ENCODE measurements around the gene PLXNA2. TPM values are rescaled to one million over a fixed set of nuclear protein-coding genes. Genes with fewer than 3 reads are reported as not detected.

PLXNA2 gene
- polyA plus RNA-seq, 4 donors = 10.7 to 17.8 (median 12.8) TPM

- no peak for FAIRE-seq
- Histone ChIP-seq H3K9me3 (ENCODE audit: control insufficient read depth in 2 of 2, insufficient read depth in 1 of 2, low read depth in 1 of 2, low read length in 1 of 2) (no peaks in the 10 kb centered on the region), H3K27ac (ENCODE audit: low read depth in 1 of 3, low read length in 2 of 3) (no peak overlapping the region), H3K27me3 (ENCODE audit: control insufficient read depth in 3 of 3, insufficient read depth in 3 of 3, low read length in 3 of 3) (no peaks in the 10 kb centered on the region), H3K36me3 (ENCODE audit: control insufficient read depth in 3 of 3, insufficient read depth in 2 of 3, low read depth in 1 of 3, low read length in 3 of 3) (peaks cover 0 to 12% (median 0%) of the 10 kb centered on the region in 3 donors), H3K4me1 (ENCODE audit: control insufficient read depth in 3 of 3, insufficient read depth in 2 of 3, low read depth in 1 of 3, low read length in 2 of 3) (peaks cover 0 to 28% (median 5%) of the 10 kb centered on the region in 3 donors), H3K4me3 (ENCODE audit: low read depth in 1 of 3, low read length in 3 of 3) (no peak overlapping the region)
- 78 to 88% (median 79%) methylated on average over 8 of the region's 8 CpGs for WGBS, 3 donors
- DNase-seq = no peak
These were observed 74.9 kb downstream of the PLXNA2 start for GRCh38 chr1:208169081-208169879.

- Histone ChIP-seq H3K36me3 (ENCODE audit: control insufficient read depth in 3 of 3, insufficient read depth in 2 of 3, low read depth in 1 of 3, low read length in 3 of 3) (peaks cover 0 to 5% (median 0%) of the 10 kb centered on the region in 3 donors), H3K27ac (ENCODE audit: low read depth in 1 of 3, low read length in 2 of 3) (no peak overlapping the region), H3K4me3 (ENCODE audit: low read depth in 1 of 3, low read length in 3 of 3) (no peak overlapping the region), H3K4me1 (ENCODE audit: control insufficient read depth in 3 of 3, insufficient read depth in 2 of 3, low read depth in 1 of 3, low read length in 2 of 3) (peaks cover 4 to 33% (median 11%) of the 10 kb centered on the region in 3 donors), H3K9me3 (ENCODE audit: control insufficient read depth in 2 of 2, insufficient read depth in 1 of 2, low read depth in 1 of 2, low read length in 1 of 2) (no peaks in the 10 kb centered on the region), H3K27me3 (ENCODE audit: control insufficient read depth in 3 of 3, insufficient read depth in 3 of 3, low read length in 3 of 3) (no peaks in the 10 kb centered on the region)
- WGBS, 3 donors = 79 to 83% (median 81%) methylated on average over 11 of the region's 11 CpGs
- DNase-seq = no peak
- no peak for FAIRE-seq
These were observed 76.8 kb downstream of the PLXNA2 start for GRCh38 chr1:208167261-208167869.

GRCh38 chr1:208166340-208167138 lies 77.6 kb downstream of the PLXNA2 start:
- FAIRE-seq (no peak), DNase-seq (peak in 1 of 2 donors; percentile 51)
- 29 to 72% (median 49%) methylated on average over 4 of the region's 4 CpGs for WGBS, 3 donors
- Histone ChIP-seq H3K9me3 (ENCODE audit: control insufficient read depth in 2 of 2, insufficient read depth in 1 of 2, low read depth in 1 of 2, low read length in 1 of 2) (no peaks in the 10 kb centered on the region), H3K27ac (ENCODE audit: low read depth in 1 of 3, low read length in 2 of 3) (no peak overlapping the region), H3K4me1 (ENCODE audit: control insufficient read depth in 3 of 3, insufficient read depth in 2 of 3, low read depth in 1 of 3, low read length in 2 of 3) (peaks cover 5 to 31% (median 12%) of the 10 kb centered on the region in 3 donors), H3K36me3 (ENCODE audit: control insufficient read depth in 3 of 3, insufficient read depth in 2 of 3, low read depth in 1 of 3, low read length in 3 of 3) (peaks cover 0 to 8% (median 0%) of the 10 kb centered on the region in 3 donors), H3K27me3 (ENCODE audit: control insufficient read depth in 3 of 3, insufficient read depth in 3 of 3, low read length in 3 of 3) (no peaks in the 10 kb centered on the region), H3K4me3 (ENCODE audit: low read depth in 1 of 3, low read length in 3 of 3) (no peak overlapping the region)

GRCh38 chr1:208165659-208166058 lies 78.5 kb downstream of the PLXNA2 start:
- Histone ChIP-seq H3K9me3 (ENCODE audit: control insufficient read depth in 2 of 2, insufficient read depth in 1 of 2, low read depth in 1 of 2, low read length in 1 of 2) (no peaks in the 10 kb centered on the region), H3K36me3 (ENCODE audit: control insufficient read depth in 3 of 3, insufficient read depth in 2 of 3, low read depth in 1 of 3, low read length in 3 of 3) (peaks cover 0 to 8% (median 0%) of the 10 kb centered on the region in 3 donors), H3K27me3 (ENCODE audit: control insufficient read depth in 3 of 3, insufficient read depth in 3 of 3, low read length in 3 of 3) (no peaks in the 10 kb centered on the region), H3K4me3 (ENCODE audit: low read depth in 1 of 3, low read length in 3 of 3) (no peak overlapping the region), H3K4me1 (ENCODE audit: control insufficient read depth in 3 of 3, insufficient read depth in 2 of 3, low read depth in 1 of 3, low read length in 2 of 3) (peaks cover 5 to 36% (median 15%) of the 10 kb centered on the region in 3 donors), H3K27ac (ENCODE audit: low read depth in 1 of 3, low read length in 2 of 3) (no peak overlapping the region)
- no peak for FAIRE-seq
- no peak for DNase-seq
- 88 to 92% (median 88%) methylated on average over 6 of the region's 6 CpGs for WGBS, 3 donors

DNA sequence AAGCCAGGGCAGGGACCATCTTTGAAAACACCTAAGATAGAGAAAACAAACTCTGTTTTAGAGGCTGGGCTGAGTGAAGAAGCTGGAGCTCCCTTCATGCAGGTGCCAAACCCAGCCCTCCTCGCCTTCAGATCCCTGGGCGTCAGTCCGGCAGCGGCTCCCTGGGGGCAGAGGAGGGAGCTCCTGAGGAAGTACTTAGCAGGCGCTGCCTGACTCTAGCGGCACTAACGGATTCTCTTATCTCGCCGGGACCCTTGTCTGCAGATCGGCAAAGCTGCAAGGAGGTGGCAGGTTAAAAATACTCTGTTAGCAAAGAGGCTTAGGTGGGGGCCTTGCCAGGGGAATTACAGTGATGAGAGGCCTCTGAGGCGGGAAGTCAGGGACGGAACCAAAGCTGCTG lies 79.6 kb downstream of the PLXNA2 start:
- DNase-seq (peak in 1 of 2 donors; percentile 53), FAIRE-seq (no peak)
- 56 to 67% (median 57%) methylated on average over 12 of the region's 12 CpGs for WGBS, 3 donors
- H3K27ac ChIP-seq (ENCODE audit: low read depth in 1 of 3, low read length in 2 of 3) = no peak overlapping the region
- no peaks in the 10 kb centered on the region for H3K27me3 ChIP-seq (ENCODE audit: control insufficient read depth in 3 of 3, insufficient read depth in 3 of 3, low read length in 3 of 3)
- H3K4me1 ChIP-seq (ENCODE audit: control insufficient read depth in 3 of 3, insufficient read depth in 2 of 3, low read depth in 1 of 3, low read length in 2 of 3) = peaks cover 8 to 36% (median 15%) of the 10 kb centered on the region in 3 donors
- H3K9me3 ChIP-seq (ENCODE audit: control insufficient read depth in 2 of 2, insufficient read depth in 1 of 2, low read depth in 1 of 2, low read length in 1 of 2) = no peaks in the 10 kb centered on the region
- H3K36me3 ChIP-seq (ENCODE audit: control insufficient read depth in 3 of 3, insufficient read depth in 2 of 3, low read depth in 1 of 3, low read length in 3 of 3) = peaks cover 0 to 10% (median 0%) of the 10 kb centered on the region in 3 donors
- H3K4me3 ChIP-seq (ENCODE audit: low read depth in 1 of 3, low read length in 3 of 3) = no peak overlapping the region

GRCh38 chr1:208163539-208163938 lies 80.6 kb downstream of the PLXNA2 start:
- H3K4me3 ChIP-seq (ENCODE audit: low read depth in 1 of 3, low read length in 3 of 3) = no peak overlapping the region
- DNase-seq (peak; percentile 66 to 80), FAIRE-seq (no peak)
- peaks cover 0 to 8% (median 0%) of the 10 kb centered on the region in 3 donors for H3K36me3 ChIP-seq (ENCODE audit: control insufficient read depth in 3 of 3, insufficient read depth in 2 of 3, low read depth in 1 of 3, low read length in 3 of 3)
- WGBS, 3 donors = 33 to 75% (median 54%) methylated on average over 1 of the region's 1 CpG
- no peaks in the 10 kb centered on the region for H3K27me3 ChIP-seq (ENCODE audit: control insufficient read depth in 3 of 3, insufficient read depth in 3 of 3, low read length in 3 of 3)
- peaks cover 17 to 47% (median 17%) of the 10 kb centered on the region in 3 donors for H3K4me1 ChIP-seq (ENCODE audit: control insufficient read depth in 3 of 3, insufficient read depth in 2 of 3, low read depth in 1 of 3, low read length in 2 of 3)
- no peaks in the 10 kb centered on the region for H3K9me3 ChIP-seq (ENCODE audit: control insufficient read depth in 2 of 2, insufficient read depth in 1 of 2, low read depth in 1 of 2, low read length in 1 of 2)
- peak overlapping the region in 2 of 3 donors; percentile 24 to 81 for H3K27ac ChIP-seq (ENCODE audit: low read depth in 1 of 3, low read length in 2 of 3)

- Histone ChIP-seq H3K4me1 (ENCODE audit: control insufficient read depth in 3 of 3, insufficient read depth in 2 of 3, low read depth in 1 of 3, low read length in 2 of 3) (peaks cover 20 to 53% (median 20%) of the 10 kb centered on the region in 3 donors), H3K36me3 (ENCODE audit: control insufficient read depth in 3 of 3, insufficient read depth in 2 of 3, low read depth in 1 of 3, low read length in 3 of 3) (peaks cover 0 to 8% (median 0%) of the 10 kb centered on the region in 3 donors), H3K27me3 (ENCODE audit: control insufficient read depth in 3 of 3, insufficient read depth in 3 of 3, low read length in 3 of 3) (no peaks in the 10 kb centered on the region), H3K27ac (ENCODE audit: low read depth in 1 of 3, low read length in 2 of 3) (peak overlapping the region in 1 of 3 donors; percentile 81), H3K4me3 (ENCODE audit: low read depth in 1 of 3, low read length in 3 of 3) (no peak overlapping the region), H3K9me3 (ENCODE audit: control insufficient read depth in 2 of 2, insufficient read depth in 1 of 2, low read depth in 1 of 2, low read length in 1 of 2) (no peaks in the 10 kb centered on the region)
- DNase-seq (peak in 1 of 2 donors; percentile 93), FAIRE-seq (no peak)
- WGBS, 3 donors = 10 to 74% (median 52%) methylated on average over 1 of the region's 1 CpG
These were observed 81.3 kb downstream of the PLXNA2 start for GRCh38 chr1:208162903-208163302.
